HG03439 (cell line): ENCODE data around the gene TLE5.

Experiments used
- ATAC-seq: cut with Tn5 transposase; IDR thresholded peaks from one replicate; pipeline ENCODE4 v1.9.1; 2021; ENCODE audit warnings: mild to moderate bottlenecking, moderate library complexity; ENCODE audit not compliant: unreplicated experiment

The TLE5 gene, protein sequence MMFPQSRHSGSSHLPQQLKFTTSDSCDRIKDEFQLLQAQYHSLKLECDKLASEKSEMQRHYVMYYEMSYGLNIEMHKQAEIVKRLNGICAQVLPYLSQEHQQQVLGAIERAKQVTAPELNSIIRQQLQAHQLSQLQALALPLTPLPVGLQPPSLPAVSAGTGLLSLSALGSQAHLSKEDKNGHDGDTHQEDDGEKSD

DNA sequence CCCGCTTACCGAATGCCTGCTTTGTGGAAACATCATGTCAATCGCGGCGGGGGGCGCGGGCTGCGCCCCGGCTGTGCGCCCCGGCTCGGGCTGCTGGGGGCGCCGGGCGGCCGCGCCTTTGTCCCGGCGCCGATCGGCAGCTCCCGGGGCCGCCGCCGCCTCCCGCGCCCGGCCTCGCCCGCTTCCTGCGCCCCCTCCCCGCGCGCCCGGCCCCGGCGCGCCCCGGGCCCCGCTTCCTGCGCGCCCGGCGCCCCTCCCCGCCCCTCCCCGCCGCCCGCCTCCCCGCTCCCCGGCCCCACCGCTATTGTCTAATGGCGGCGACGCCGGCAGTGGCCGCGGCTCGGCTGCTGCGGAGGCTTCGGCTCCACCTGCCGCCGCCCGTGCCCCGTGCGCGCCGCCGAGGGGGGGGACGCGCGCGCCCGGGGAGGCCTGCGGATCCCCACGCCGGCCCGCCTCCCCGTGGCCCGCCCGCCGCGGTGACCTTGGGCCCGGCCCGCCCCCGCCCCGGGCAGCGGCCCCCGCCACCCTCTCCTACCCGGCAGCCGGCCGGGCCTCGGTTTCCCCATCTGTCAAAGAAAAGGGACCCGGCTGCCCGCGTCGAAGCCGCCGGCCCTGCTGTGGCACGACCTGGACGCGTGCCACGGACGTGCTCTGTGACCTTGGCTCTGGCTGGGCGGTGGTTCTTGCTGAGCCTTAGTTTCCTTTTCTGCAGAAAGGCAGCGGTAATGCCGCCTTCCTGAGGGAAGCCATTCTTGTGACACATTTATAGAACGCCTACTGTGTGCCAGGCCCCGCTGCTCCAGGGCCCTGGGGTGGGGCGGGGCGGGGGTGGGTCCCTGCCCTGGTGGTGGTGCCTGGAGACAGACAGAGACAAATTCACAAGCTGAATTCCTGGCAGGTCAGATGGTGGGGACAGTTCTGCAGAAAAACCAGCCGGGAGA lies at the start of gene TLE5:
TLE5 (minus strand) TSS at position 331 of the 941 bp plus-strand sequence; CDS start at position 36, 295 bp downstream.
- no peak for ATAC-seq

DNA sequence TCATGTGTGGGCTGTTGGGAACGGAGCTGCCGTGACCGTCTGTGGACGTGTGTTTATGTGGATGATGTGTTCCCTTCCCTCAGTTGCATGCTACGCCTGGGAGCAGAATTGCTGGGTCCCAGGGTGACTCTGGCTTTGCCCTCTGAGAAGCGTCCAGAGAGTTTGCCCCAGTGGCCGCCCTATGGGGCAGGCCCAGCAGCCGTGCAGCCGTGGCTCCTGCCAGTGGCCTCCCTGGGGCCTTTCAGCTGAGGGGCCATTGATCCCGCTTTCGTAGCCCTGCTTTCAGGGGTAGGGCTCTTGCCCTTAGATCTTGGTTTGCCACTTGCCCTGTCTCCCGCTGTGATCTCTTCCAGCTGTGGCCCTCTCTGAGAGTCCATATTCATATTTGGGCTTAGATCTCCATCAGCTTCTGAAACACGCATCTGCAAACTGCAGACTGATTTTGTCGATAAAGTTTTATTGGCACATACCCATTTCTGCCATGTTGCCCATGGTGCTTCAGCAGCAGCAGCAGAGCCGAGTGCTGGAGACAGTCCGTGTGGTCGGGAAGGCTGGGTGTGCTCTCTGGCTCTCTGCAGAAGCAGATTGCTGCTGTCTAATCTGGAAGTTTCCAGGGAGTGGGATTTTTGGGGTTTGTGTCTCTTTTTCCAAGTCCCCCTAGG lies 49.4 kb upstream of the TLE5 start:
- no peak for ATAC-seq

- no peak for ATAC-seq
Measured at GRCh38 chr19:3110126-3110825, 48.0 kb upstream of the TLE5 start.

DNA sequence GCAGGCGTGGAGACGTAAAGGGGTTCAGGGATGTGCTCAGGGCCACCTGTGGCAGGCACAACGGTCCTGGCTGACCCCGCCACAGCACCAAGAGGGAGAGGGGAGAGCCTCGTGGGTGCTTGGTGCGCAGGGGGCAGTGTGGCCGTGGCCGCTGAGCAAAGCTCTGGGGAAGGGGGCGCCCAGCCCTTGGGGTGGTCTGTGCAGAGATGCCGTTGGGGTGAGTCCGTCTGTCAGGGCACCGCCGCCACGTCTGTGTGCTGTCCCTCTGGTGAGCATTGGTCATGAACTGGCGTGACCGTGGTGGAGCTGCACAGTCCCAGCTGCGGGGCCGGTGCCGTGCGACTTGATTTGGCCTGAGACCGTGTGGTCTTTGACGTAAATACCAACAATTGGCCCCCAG lies 47.2 kb upstream of the TLE5 start:
- no peak for ATAC-seq

GRCh38 chr19:3108775-3109174 lies 46.5 kb upstream of the TLE5 start:
- no peak for ATAC-seq

- ATAC-seq = no peak
Measured at GRCh38 chr19:3107658-3108057, 45.4 kb upstream of the TLE5 start.

DNA sequence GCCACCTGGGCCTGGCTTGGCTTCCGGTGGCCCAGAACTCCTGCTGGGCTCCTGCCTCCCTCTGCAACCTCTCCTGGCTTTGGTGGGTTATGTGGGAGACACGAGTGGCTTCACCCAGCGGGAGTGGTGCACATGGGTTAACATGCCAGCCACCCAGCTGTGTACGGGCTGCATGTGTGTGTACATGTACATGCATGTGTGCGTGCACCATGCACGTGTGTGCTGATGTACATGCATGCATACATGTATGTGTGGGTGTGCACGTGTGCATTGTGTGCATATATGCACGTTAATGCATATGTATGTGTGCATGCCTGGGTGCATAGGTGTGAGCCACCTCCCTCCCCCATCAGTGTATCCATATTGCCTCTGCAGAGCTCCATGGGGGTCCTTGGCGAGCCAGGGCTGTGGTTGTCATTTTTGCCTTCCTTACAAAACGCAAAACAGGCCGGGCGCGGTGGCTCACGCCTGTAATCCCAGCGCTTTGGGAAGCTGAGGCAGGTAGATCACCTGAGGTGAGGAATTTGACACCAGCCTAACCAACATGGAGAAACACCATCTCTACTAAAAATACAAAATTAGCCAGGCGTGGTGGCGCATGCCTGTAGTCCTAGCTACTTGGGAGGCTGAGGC lies 44.3 kb upstream of the TLE5 start:
- no peak for ATAC-seq

- no peak for ATAC-seq
Measured at GRCh38 chr19:3105641-3106508, 43.6 kb upstream of the TLE5 start.

DNA sequence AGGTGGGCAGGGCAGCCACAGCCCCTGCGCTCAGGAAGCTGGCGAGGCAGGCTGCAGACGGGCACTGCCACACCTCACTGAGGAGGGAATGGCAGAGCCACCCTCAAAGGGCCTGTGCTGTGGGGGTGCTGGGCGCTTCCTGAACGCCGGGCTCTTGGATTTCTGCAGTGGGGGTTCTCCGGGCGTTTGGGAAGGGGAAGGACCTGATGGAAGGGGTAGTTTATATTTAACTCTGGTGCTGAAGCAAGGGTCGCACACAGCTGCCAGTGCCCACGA lies 42.4 kb upstream of the TLE5 start:
- no peak for ATAC-seq

- no peak for ATAC-seq
Measured at GRCh38 chr19:3102239-3103140, 40.2 kb upstream of the TLE5 start.

DNA sequence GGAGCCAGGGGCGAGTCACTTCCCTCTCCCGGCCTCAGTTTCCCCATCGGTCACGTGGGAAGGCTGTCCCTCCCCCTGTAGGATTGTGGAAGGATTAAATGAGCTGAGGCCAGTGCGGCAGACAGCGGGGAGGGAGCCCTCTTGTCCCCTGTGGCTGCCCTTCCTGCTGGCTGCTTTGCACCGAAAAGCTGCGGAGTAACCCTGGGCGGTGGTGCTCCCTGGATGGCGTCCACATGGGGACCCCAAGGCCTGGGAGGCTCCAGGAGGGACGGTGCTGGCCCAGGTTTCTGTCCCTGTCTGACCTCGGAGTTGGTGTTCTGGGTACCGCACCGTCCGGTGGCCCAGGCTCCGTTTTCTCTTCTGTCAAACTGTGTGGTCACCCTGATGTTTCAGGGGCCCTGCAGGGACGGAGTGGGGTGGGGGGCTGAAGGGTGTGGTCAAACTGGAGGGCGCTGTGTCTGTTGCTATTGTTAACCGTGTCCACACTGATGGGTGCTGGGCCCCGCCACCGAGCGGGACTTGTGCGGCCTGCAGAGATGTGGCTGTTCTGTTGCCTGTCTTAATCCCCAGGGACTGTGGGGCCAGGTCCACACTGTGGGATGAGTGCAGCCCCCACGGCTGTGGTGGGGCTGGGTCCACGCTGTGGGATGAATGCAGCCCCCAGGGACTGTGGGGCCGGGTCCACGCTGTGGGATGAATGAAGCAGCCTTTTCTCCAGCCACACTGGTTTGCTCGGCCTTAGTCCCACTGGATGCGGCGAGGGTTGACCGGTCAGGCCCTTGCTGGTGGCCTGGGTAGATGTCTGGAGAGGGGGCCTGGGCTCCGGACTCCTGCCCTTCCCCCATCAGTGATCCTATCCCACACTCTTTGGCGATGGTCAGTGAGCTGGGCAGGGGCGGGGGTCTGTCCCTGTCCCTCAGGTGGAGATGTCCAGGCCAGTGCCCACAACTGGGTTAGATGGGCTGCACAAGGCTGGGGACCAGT lies 38.7 kb upstream of the TLE5 start:
- no peak for ATAC-seq

- ATAC-seq = no peak
Measured at GRCh38 chr19:3100331-3100730, 38.0 kb upstream of the TLE5 start.

- no peak for ATAC-seq
Measured at GRCh38 chr19:3099347-3100145, 37.3 kb upstream of the TLE5 start.

- ATAC-seq = no peak
Measured at GRCh38 chr19:3098515-3099346, 36.4 kb upstream of the TLE5 start.

GRCh38 chr19:3098141-3098514 lies 35.8 kb upstream of the TLE5 start:
- ATAC-seq = no peak

- no peak for ATAC-seq
Measured at GRCh38 chr19:3097442-3097871, 35.2 kb upstream of the TLE5 start.
